Right lobe of liver (tissue), 6 donors: Measurements from ENCODE around the gene HOXB3. TPM values are rescaled to one million over a fixed set of nuclear protein-coding genes. Genes with fewer than 3 reads are reported as not detected.
A peak's percentile ranks its signal among the peaks of the same experiment; 100 is the strongest.

Experiments used
- ATAC-seq, 4 donors: fragments of 200-7000 bp; cut with Tn5 transposase; one replicate each; pipeline ENCODE4 v1.9.1; 2020; ENCODE audit warnings: mild to moderate bottlenecking in 4 of 4, moderate library complexity in 4 of 4
- DNase-seq, 3 donors: peaks; one replicate each; pipeline ENCODE4 v3.0.0-alpha.2; 2020
- H3K27ac ChIP-seq, 3 donors: fragments of 200-600 bp; one replicate each; pipeline ENCODE4 v1.8.0; 2022
- H3K27me3 ChIP-seq, 2 donors: fragments of 200-600 bp; one replicate each; pipeline ENCODE4 v1.8.0; 2022
- H3K36me3 ChIP-seq, 4 donors: fragments of 200-600 bp; sonication (generic) in 1 of 4; one replicate each; pipeline versions ENCODE4 v1.5.1 to v1.8.0; 2017 to 2022; ENCODE audit warnings: control low read depth in 1 of 4
- H3K4me1 ChIP-seq, 4 donors: fragments of 200-600 bp; sonication (generic) in 1 of 4; one replicate each; pipeline versions ENCODE4 v1.5.1 to v1.8.0; 2017 to 2022; ENCODE audit warnings: control low read depth in 1 of 4
- H3K4me3 ChIP-seq, 3 donors: fragments of 200-600 bp; one replicate each; pipeline ENCODE4 v1.8.0; 2022
- H3K9me3 ChIP-seq, 4 donors: fragments of 200-600 bp; sonication (generic) in 1 of 4; one replicate each; pipeline versions ENCODE4 v1.5.1 to v1.8.0; 2017 to 2022; ENCODE audit warnings: control low read depth in 1 of 4
- POLR2A ChIP-seq: fragments of 450-650 bp; IDR thresholded peaks from one replicate; pipeline ENCODE4 v1.6.1; 2017; ENCODE audit warnings: antibody characterized with exemption, mild to moderate bottlenecking
- WGBS: methylation state at CpG from one replicate; pipeline ENCODE4 v1.1.6; 2018; ENCODE audit warnings: low coverage, low lambda C conversion rate; ENCODE audit not compliant: insufficient coverage; ENCODE audit errors: missing lambda C conversion rate; 5-methylcytosine and 5-hydroxymethylcytosine counted together
- intact Hi-C, 2 donors: fragments of 100-400 bp; cut with DNase I; formaldehyde crosslinking; loops; one replicate each; pipeline versions ENCODE4 v1.11.2 to v1.14.1; 2022
- long read RNA-seq: library from polyadenylated mRNA; unstranded; transcript quantifications from one replicate; pipeline ENCODE4 v2.0.0, GENCODE V29; 2019
- total RNA-seq, 6 experiments: library from RNA; depleted of rRNA in 2 of 6; stranded (reverse); fragments of >200 nt in 2 of 6; fragmentation: NEBNext Ultra II Directional in 3 of 6; extraction: Animal tissue kit (Norgen Biotek cat#: 25700) in 3 of 6; gene quantifications; one replicate each; pipeline versions ENCODE4 v1.1.0 to v1.2.4, GENCODE V29; 2016 to 2023
- TF ChIP-seq, protein P1 (sequence below), 4 donors: fragments of 200-600 bp in 3 of 4; fragments of 450-650 bp in 1 of 4; IDR thresholded peaks; one replicate each; pipeline versions ENCODE4 v1.5.1 to v1.8.0; 2016 to 2022; ENCODE audit warnings: antibody characterized with exemption in 4 of 4, mild to moderate bottlenecking in 2 of 4
- donor health status: DM: no; HTN: yes; CAD: no.
- donor health status: DM: no; HTN: no; CAD: no.
- donor health status: DM: no; HTN: no; CAD: no.
- donor health status: DM: no; HTN: yes; CAD: no.
- donor health status: DM: no; HTN: yes; CAD: no.

The HOXB3 gene
- 1 to 10 TPM in 5 of 6 experiments, under 1 TPM in 1; 0.99 to 3.2 (median 2.6) TPM for total RNA-seq
- long read RNA-seq = 0 reads

DNA sequence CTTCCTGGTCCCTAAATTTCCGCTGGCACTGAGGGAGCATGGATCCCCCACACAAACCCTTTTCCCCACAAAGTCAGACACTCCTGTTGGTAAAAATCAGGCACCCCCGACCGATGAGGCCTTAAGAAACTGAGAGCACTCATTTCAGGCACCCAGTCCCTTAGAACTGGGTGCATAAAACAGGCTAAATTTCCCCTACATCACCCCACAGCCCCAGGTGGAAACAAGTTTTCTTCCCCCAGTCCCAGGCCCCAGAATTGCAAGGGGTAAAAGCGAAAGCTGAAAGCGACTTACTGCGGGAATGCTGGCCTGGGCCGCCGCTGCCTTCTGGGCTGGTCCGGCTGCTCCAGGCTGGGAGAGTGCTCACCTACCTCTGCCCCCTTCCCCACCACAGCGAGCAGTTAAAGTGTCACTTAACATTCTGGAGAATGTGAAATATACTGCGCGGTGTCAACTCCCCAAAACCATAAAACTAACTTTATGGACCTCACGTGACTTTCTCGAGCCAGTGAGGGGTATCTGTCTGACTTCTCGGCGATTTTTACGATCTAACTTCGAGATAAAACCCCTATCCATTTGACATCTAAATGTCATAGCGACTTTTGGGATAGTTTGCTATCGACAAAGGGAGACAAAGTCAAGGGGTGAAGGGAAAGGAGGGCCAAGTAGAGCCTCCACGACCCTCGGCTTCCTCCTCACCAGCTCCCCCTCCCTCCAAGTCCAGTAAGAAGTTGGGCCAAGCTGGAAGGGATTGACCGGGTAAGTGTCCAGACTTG, at the start of gene HOXB3:
Gene HOXB3, minus strand, starts transcription at position 411 of the 776 bp plus-strand sequence. CDS start 37,767 bp downstream, outside the sequence.
- H3K27me3 ChIP-seq = peaks cover 0 to 47% of the 10 kb centered on the region in 2 donors
- ATAC-seq (no peak), DNase-seq (no peak)
- whole genome bisulfite sequencing = 36% methylated on average over 16 of the region's 23 CpGs
- H3K4me1 ChIP-seq = peaks cover 0 to 13% (median 4%) of the 10 kb centered on the region in 4 donors
- no peak within 1 kb of the TSS for H3K27ac ChIP-seq
- intact Hi-C loops = no loop called here
- no peaks in the 10 kb centered on the region for H3K9me3 ChIP-seq
- no peaks in the 10 kb centered on the region for H3K36me3 ChIP-seq
- TF ChIP-seq, protein P1, sequence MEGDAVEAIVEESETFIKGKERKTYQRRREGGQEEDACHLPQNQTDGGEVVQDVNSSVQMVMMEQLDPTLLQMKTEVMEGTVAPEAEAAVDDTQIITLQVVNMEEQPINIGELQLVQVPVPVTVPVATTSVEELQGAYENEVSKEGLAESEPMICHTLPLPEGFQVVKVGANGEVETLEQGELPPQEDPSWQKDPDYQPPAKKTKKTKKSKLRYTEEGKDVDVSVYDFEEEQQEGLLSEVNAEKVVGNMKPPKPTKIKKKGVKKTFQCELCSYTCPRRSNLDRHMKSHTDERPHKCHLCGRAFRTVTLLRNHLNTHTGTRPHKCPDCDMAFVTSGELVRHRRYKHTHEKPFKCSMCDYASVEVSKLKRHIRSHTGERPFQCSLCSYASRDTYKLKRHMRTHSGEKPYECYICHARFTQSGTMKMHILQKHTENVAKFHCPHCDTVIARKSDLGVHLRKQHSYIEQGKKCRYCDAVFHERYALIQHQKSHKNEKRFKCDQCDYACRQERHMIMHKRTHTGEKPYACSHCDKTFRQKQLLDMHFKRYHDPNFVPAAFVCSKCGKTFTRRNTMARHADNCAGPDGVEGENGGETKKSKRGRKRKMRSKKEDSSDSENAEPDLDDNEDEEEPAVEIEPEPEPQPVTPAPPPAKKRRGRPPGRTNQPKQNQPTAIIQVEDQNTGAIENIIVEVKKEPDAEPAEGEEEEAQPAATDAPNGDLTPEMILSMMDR (IDR thresholded peaks at IDR 0.05) = no peak
- no peak for TF ChIP-seq POLR2A
- no peak within 1 kb of the TSS for H3K4me3 ChIP-seq

DNA sequence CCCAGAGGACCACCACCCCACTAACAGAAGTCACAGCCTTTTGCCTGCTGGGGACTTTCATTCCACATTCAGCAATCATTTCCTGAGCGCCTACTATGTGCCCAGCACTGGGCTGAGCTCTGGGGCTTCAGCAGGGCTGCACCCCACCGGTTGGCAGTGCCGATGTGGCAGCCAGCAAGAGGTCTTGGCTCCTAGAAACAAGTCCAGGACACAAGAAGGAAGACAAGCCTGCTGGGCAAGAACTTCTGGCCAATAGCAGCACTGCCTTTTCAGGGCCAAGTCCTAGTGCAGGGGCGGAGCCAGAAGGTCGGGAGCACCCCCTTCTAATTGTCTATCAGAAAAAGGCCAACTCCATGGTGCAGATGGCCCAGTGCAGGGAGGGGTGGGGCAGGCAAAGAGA, 49.1 kb upstream of the HOXB3 start:
- ATAC-seq (no peak), DNase-seq (no peak)
- Histone ChIP-seq H3K4me3 (no peak overlapping the region), H3K27me3 (peaks cover 11 to 64% of the 10 kb centered on the region in 2 donors), H3K4me1 (no peaks in the 10 kb centered on the region), H3K36me3 (no peaks in the 10 kb centered on the region), H3K27ac (no peak overlapping the region), H3K9me3 (no peaks in the 10 kb centered on the region)
- TF ChIP-seq, protein P1 (IDR thresholded peaks at IDR 0.05) = no peak
- TF ChIP-seq POLR2A = no peak
- WGBS = 34% methylated on average over 2 of the region's 5 CpGs
- intact Hi-C loops = no loop called here

DNA sequence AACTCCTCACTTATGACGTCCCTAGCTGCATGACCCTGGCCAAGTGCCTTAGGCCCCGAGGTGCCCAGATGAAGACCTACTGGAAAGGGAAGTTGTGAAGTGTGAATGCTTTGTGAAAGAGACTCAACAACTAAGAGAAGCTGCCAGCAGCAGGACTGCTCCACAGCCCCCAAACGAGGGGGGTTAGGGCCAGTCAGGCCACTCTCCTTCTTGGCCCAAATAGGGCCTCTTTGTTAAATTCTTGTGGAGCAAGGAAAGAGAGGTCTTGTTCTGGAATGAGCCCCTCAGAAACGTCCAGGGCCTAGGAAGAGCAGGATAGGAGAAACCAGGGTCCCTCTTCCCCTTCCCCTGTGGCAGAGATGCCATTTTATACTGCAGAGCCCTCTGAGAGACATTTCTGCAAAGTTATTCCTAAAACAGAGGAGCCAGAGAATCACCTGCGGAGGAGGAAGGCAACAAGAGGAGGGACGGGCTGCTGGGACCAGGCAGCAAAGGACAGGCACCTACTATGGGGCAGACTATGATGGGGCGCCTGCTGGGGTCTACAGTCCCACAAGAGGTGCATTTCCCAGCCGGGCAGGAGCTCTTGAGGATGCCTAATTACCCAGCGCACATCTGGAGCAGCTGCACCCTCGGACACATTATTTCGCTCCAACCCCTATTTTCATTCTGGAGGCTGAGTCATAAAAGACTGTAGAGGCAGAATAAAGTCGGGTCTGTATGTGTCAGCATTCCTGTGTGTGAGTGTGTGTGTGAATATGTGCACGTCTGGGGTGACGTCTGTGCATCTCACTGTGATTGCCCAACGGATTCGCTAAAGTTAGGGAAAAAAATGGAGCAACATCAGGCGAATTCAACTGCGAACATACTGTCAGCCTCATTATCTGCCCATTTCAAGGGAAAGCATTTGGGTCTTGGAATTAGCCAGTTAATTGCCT, 47.6 kb upstream of the HOXB3 start:
- no peak for DNase-seq
- no peak for TF ChIP-seq POLR2A
- TF ChIP-seq, protein P1 (IDR thresholded peaks at IDR 0.05) = no peak
- Histone ChIP-seq H3K9me3 (no peaks in the 10 kb centered on the region), H3K27me3 (peaks cover 18 to 64% of the 10 kb centered on the region in 2 donors), H3K4me3 (no peak overlapping the region), H3K27ac (no peak overlapping the region), H3K4me1 (no peaks in the 10 kb centered on the region), H3K36me3 (no peaks in the 10 kb centered on the region)
- no peak for ATAC-seq
- 29% methylated on average over 12 of the region's 18 CpGs for WGBS
- intact Hi-C loops = no loop called here

DNA sequence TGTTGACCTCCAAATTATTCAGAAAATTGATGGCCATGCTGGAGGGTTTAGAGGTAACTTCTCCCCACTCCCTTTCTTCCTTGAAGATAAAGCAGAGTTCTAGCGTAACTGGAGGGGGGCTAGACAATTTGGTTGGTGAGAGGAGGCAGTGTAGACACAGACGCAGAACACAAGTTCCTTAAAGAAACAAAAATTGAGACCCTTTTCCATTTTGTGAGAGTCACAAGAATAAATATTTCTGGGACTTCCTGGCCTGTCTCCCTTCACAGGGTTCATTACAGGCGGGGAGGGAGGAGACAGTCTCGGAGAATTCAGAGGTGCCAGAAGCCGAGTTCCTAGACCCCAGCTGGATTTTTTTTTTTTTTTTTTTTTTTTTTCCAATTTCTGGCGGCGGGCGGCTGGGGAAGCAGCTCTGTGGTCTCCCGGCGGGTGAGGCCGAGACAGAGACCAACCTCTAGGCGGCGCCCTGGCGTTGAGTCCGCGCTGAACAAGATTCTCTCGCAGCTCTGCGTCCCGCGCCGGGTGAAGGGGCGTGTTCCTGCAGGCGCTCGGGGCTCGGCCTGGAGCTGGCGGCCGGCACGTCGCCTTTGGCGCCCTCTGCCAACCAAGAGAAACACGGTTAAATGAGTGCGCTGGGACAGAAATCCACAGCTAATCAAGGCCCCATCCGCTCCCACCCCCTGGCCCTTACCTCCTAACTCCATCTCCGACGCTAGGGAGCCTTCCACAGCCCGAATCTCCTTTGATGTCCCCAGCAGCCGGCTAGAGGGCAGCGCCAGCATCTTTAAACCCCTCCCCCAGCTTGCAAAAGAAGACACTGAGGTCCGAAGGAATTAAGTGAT, 46.4 kb upstream of the HOXB3 start:
- 5% methylated on average over 20 of the region's 39 CpGs for WGBS

More for the DNA sequence above, 46.4 kb upstream of the HOXB3 start:
- peak in 1 of 3 donors; percentile 66 for DNase-seq
- ATAC-seq = peak; percentile 54 to 78 (median 67)
- intact Hi-C loops = no loop called here
- TF ChIP-seq POLR2A = no peak
- TF ChIP-seq, protein P1 (IDR thresholded peaks at IDR 0.05) = peak; percentile 13 to 39 (median 38)
- Histone ChIP-seq H3K27me3 (peaks cover 12 to 68% of the 10 kb centered on the region in 2 donors), H3K36me3 (no peaks in the 10 kb centered on the region), H3K4me1 (no peaks in the 10 kb centered on the region), H3K27ac (no peak overlapping the region), H3K9me3 (no peaks in the 10 kb centered on the region), H3K4me3 (no peak overlapping the region)
